NCI-H2196 (cell line): ENCODE measurements around the gene KRT23.
"Not testable (repeated sequence)": the region's sequence is repeated elsewhere in the genome, so short reads cannot be mapped to it uniquely, and the experiment has no call there.

Experiments
- DNase-seq: peaks from one replicate; lab custom pipeline; 2025; ENCODE audit not compliant: unreplicated experiment; lab: John Stamatoyannopoulos, UW

KRT23 gene

DNA sequence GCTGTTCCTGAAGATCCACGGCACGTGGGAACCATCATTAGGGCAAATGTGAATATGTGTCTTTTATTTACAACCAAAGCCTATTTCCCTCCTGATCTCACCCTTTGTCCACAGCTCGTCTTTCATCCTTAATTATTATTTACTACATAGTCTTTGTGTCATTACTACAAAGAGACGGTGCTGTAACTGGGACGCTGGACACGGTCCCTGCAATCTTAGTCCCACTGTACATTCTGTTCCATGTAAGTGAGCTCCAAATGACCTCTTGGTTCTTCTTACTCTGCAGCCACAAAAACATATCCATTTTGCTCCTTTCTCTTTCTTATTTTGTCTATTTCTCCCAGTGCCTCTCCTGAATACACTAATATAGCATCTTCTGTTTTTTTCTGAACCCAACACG lies 12.7 kb upstream of the KRT23 start:
- DNase-seq = no peak

DNA sequence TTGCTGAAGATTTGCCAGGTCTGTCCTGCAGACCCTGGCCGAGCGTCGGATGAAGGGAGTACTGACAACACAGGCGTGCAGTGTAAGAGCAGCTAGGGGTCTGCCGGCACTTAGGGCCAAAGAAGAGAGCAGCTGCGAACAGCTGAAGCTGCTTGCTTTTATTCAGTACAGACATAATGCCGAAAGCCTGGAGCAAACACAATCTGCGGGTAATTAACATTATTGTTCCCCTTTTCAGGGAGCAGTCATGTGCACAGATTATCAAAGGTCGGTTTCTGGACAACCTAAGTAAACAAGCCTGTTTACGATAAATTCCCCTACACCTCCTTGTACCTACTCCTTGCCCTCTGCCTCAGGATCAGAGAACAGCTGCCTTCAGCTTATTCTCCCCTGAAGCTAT lies 12.0 kb upstream of the KRT23 start:
- no peak for DNase-seq

DNA sequence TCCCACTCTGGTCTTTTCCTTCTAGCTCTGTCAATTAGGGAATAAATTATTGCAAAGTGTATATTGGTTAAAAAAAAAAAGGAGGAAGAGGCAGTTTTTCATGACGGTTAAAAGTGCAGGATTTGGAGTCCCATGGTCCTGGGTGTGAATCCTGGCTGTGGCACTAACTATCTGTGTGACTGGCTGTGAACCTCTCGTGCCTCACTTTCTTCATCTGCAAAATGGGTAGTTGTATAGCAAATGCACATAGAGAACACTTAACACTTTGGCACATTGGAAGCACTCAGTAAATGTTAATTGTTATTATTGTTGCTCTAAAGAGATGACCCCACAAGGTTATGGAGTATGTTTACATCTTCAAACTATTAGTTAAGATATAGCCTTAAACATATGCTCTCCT lies 10.5 kb upstream of the KRT23 start:
- no peak for DNase-seq

DNA sequence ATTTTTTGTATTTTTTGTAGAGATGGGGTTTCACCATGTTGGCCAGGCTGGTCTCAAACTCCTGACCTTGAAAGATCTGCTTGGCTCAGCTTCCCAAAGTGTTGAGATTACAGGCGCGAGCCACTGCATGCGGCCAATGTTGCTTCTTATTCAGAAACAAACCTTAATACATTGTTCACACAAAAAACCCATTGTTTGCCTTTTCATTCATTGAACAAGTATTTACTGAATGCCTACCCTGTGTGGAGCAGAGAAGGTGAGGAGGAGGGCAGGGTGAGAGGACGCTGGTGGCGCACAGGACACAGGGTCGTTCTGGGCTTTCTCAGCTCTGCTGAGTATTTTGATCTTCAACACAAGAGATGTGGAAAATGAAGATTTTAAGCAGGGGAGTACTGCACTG lies 8.0 kb upstream of the KRT23 start:
- no peak for DNase-seq

DNA sequence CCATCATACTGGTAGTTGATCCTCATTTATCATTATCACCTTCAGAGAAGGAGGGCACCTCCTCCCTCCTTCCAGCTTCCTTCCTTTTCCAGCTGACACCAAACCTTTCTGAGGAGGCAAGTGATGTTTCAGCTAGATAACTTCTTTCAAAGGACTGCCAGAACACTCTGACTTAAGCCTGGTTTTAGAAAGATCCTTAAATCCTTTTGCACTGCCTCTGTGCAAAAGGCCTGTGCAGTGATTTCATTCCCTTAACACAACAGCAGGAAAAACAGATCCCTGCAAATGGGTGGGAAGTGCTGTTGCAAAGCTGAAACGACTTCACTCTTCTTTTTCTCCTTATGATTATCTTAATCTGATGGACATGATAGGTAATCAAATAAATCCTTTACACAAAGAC lies 7.1 kb upstream of the KRT23 start:
- DNase-seq = no peak

DNA sequence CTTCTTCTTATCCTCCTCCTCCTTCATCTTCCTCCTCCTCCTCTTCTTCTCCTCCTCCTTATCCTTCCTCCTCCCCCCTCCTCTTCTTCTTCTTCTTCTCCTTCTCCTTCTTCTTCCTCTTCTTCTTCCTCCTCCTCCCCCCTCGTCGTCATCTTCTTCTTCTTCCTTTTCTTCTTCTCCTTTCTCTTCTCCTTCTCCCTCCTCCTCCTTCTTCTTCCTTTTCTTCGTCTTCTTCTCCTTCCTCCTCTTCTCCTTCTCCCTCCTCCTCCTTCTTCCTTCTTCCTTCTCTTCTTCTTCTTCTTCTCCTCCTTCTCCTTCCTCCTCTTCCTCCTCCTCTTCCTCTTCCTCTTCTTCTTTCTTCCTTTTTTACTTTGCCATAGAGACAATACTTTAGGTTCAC lies 5.1 kb upstream of the KRT23 start:
- no peak for DNase-seq

DNA sequence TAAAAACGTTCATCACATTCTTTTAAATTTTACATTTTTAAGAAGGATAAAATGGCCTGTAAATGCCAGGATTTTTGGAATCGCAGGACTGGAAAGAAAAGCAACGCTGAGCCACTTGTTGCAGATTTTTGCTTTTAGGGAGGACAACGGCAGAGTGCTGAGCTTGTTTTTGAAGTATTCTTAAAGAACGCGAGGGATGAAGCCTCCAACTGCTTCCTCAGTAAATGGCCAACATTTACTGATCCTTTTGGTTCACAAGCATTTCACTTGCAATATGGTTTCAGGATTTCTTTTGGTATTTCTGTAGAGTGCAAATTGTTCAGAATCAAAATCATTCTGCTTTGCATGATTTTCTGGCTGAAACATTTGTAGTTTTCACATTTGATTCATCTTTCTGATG lies 2.8 kb upstream of the KRT23 start:
- DNase-seq = no peak

DNA sequence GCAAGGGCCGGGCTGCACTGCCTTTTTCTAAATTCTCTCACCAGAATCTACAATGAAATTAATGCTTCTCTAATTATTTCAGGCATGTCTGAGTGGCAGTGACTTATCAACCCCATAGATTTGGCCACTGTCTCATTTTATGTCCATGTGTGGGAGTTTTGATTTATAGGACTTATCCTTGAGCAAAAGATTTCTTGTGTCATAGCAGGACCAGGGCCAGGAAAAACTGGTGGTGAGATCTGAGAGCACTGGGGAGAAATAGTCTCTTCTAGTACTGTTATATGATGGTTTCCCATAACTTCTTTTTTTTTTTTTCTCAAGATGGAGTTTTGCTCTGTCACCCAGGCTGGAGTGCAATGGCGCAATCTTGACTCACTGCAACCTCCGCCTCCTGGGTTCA lies 1.5 kb upstream of the KRT23 start:
- no peak for DNase-seq

DNA sequence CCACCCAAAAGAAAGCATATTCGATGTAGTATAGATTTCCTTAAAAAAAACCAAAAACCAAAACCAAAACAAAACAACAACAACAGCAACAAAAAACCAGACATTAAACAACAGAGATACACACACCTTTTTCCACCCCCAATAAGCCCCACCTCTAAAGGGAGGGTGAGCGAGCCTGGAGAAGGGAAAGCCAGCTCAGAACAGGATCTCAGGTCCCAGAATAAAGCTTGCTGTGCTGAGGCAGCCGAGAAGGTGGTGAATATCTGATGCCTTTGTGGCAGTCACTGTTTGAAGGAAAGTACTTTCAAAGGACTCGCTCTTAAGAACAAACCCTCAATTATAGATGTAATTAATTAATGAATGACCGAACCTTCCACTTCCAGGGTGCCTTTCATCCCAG lies 470 bp downstream of the KRT23 start:
- no peak for DNase-seq

DNA sequence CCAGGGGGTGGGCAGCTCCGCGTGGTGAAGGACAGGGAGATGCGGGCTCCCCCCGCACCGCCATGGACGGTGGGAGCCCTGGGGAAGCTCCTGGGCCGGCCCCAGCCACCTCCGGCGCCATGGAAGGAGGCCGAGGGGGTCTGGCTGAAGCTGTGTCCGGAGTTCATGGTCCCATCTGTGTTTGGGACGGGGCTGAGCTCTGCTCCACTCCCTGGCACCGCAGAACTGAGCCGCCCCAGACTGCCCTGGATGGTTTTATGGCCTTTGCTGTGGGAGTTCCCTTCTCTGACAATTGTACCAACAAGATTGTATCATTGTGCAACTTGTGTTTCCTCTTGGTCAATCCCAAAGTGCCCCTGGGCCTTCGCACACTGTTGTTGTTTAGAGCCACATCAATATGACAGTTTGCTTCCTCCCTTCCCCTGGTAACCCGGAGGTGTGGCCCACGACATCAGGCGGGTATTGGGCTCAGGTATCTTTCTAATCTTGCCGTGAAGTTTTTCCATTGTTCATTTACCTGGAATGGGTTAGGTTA lies 942 bp downstream of the KRT23 start:
- no peak for DNase-seq

DNA sequence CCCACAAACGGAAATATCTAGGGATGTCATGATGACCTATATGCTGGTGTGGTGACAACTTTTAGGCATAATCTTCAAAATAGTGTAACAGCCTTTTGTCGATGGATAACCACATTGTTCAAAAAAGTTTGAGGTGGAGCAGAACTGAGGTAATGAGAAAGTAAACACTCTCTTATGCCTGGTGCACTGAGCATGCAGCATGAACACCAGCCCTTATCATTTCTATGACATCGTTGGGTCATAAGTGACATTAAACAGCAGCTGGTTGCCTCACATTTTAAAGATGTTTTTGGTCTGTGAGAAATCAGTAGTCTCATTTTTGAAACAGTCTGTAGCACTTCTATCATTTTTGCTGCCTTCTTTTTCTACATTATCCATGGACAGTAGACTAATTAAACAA lies 1.8 kb downstream of the KRT23 start:
- DNase-seq = no peak

DNA sequence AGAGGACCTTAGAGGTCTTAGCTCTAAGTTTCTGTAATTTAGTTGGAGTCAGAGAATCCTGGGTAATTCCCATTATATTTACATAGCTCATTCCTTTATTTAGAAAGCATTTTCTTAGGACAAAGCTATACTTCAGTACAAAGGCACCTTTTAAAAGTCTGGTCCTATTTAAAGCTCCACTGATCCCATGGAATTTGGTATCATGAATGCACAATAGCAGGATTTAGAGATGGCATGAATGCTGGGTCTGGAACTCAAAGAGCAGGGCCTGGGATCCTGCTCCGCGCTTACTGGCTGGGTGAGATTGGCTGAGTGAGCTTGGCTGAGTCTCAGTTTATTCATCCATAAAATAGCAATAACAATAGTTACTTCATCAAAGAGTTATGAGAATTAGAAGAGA lies 4.8 kb downstream of the KRT23 start:
- DNase-seq = no peak

DNA sequence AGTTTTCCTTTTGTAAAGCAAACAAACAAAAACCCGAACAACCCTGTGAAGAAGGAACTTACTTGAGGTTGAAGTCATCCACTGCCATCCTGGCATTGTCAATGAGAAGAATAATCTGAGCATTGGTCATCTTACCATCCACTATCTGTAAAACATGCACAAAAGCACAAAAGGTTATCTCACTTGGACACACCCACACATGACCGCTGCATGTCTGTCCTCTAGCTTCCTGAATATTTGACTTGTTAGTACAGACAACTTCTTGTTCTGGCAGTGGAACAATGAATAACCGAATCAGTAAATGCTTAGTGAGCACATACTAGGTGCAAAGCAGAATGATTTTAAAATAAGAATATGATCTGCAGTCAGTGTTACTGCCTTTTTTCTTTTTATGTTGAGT lies 6.1 kb downstream of the KRT23 start:
- no peak for DNase-seq

DNA sequence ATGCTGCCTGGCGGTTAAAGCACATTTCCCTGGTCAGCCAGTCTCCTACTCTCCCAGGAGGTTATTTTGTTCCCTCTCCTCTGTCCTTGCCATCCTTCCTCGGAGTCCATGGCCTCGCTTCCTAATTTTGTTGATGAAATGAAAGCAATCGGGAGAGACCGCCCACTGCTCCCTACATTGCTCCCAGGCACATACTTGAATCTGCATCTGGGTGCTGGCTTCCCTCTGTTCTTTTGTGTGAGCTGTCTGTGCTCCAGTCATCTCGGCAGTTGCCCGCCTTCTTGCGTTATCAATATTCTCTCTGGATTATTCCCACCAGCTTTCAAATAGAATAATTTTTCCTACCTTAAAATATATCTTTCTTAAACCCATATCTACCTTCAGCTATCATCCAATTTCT lies 11.1 kb downstream of the KRT23 start:
- no peak for DNase-seq

DNA sequence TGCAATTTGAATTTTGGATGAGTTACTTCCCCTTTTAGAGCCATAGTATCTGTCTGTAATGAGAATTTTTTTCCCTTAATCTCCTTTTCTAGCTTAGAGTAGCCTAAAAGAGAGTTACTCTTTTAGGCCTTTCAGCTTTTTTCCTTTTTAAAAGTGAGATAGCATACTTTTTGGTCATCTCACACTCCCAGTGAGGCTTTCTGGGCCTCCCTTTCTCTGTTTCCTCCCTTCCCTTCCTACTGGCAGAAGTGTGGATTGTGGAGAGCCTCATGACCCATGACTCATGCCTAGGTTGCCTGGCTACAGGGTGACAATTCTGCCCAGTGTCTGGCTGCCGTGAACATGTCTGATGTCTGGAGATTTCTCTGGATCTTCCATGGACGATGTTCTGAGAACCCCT lies 15.2 kb downstream of the KRT23 start:
- DNase-seq = no peak

DNA sequence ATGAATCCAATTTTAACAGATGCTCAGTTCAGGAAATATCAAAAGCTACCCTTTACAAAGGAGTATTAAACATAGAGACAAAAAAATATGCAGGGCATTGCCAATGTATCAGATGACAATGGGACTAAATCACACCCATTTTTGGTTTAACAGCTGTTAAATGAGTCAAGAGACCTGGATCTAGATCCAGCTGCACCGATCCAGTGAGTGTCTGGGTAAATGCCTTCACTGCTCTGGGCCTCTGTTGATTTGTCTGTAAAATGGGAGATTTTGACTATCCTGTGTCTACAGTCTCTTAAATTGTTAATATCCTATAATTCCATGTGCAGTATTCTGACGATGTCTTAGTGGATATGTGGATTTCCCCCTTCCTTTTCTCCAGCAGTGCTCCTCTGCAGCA lies 16.4 kb downstream of the KRT23 start:
- no peak for DNase-seq

DNA sequence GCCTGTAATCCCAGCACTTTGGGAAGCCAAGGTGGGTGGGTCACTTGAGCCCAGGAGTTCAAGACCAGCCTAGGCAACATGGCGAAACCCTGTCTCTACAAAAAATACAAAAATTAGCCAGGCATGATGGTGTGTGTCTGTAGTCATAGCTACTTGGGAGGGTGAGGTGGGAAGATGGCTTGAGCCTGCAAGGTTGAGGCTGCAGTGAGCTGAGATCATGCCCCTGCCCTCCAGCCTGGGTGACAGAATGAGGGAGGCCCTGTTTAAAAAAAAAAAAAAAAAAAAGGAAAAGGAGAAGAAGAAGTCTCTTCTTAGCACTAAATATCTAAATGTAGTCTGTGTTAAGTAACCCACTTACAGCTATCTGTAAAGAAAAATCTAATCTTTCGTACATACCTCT lies 20.3 kb downstream of the KRT23 start:
- DNase-seq = not testable (repeated sequence)

DNA sequence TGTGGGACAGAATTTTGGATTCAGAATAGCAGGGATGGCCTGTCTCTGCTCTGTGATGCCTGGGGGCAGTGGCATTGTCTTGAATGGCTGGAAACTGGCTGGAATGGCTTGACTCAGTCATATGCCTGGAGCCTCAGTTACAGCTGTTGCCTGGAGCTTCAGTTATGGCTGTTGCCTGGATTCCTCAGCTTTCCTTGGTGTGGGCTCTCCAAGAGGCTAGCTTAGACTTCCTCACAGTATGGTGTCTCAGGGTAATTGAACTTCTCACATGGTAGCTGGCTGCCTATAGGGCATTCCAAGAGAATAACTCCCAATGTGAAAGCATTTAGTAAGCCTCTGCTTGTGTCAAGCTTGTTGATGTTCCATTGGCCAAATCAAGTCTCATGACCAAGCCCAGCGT lies 21.1 kb downstream of the KRT23 start:
- DNase-seq = no peak

DNA sequence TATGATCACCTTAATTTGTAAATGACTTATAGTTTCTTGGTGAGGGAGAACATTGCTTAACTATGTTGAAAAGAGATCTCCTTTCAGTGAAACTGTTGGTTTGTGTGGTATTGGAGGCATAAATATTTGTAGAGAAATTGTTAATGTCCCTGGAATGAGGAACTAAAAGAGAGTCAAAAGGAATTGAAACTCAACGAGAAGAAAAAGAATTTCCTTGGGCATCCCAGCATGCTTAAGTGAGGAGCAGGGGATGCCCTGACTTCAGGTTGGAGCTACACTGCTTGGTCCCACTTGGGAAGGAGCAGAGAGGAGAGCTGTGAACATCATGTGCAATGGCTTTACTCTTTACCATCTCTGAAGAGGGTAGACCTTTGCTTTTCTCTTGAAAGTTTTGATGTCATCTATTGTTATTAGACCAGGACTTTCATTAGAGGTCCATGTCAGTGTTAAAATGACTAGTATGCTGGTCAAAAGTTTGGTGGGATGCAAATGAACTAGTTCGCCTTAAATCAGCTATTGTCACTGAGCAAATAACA lies 21.7 kb downstream of the KRT23 start:
- DNase-seq = no peak

DNA sequence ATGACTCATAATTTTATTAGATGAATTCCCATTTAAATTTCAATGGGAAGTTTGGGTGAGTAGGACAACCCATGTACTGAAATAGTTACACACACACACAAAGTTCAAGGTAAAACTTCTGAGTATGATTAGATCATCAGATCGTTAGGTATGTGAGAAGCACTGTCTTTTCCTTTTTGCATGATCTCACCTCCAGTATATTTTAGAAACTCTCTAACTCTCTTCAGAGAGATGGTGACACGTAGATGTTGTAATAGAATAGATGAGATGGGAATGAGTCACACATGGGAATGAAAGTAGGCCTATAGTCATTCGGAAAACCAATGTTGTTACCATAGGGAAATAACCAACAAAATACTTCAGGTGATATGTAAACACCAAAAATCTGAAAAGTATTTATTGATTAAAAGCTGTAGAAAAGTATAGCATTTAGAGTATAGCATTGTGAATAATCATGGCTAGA lies 22.2 kb downstream of the KRT23 start:
- DNase-seq = no peak

DNA sequence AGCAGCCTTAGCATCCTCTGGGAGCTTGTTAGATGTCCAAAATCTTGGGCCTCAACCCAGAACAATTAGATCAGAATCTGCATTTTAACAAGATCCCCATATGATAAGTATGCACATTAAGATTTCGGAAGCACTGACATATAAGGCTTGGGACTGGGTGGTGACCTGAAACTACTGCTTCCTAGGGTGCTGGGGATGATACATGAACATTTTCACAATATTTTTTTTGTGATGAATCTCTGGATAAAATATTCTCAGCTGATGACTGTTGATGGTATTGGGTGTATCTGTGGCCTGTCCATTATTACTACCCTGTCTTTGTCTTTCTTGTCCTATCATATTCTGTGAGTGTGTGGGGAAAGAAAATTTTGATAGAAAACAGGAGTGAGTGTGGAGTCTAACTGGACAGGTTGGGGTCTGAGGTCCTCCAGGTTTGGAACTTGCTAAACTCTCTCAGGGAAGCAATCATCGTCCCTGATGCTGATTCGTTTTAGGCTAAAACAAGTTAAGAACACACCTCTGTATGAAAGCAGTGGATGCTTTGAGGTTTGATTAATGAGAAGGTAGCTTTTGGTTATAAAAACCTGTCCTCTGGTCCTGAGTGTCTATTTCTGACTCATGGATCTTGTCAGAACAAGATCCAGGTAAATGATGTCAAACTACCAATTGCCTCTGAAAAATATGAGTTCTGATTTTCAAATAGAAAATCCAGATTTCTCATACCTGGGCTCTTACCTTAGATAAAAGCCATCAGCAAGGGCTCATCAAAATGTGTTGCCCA lies 23.2 kb downstream of the KRT23 start:
- DNase-seq = no peak

DNA sequence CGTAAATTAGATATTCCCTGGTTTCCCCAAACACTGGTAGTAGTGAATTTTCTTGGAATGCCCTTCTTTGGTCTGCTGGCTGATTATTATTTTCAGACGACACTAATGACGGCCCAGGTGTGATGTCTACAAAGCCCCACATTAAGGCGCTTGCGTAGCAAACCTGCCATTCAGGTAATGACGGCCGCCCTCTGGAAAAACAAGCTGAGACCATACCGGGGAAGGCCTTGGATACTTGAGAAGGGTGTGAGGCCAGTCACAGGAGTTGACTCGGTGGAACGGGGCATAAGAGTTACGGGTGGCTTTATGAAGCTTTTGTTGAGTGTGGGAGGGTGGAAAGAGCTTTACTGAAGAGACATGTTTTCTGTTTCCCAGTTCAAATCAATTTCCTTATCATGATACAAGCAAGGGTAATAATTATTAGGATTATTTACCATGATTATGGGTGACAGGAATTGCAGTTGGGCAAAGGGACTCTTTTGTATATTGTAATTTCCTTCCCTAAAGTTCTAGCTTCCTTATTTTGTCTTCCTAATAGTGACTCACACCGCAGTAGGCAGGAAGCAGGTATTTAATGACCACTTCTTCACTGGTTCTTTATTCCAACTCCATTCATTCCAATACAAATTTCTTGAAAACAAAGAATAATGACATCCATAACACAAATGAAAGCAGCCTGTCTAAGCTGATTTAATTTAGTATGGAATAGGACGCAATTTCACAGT lies 24.8 kb downstream of the KRT23 start:
- no peak for DNase-seq
